ENCODE data around the gene DNAJC9. TPM values are rescaled to one million over a fixed set of nuclear protein-coding genes. Genes with fewer than 3 reads are reported as not detected.
A peak's percentile ranks its signal among the peaks of the same experiment; 100 is the strongest.

Gene DNAJC9
- polyA plus RNA-seq, 1 donor from 2014 or later = 88.0 TPM

- no peaks in the 10 kb centered on the region for H3K9me2 ChIP-seq (ENCODE audit: insufficient read depth, low read length)
- H3K4me3 ChIP-seq (ENCODE audit: low read length) = no peak overlapping the region
- H2AFZ ChIP-seq (ENCODE audit: low read depth, low read length) = no peak overlapping the region
- H3K9ac ChIP-seq (ENCODE audit: low read length) = no peak overlapping the region
- H3K9me3 ChIP-seq (ENCODE audit: low read length) = no peaks in the 10 kb centered on the region
- no peaks in the 10 kb centered on the region for H3K27me3 ChIP-seq (ENCODE audit: insufficient read depth, low read depth, low read length)
- no peaks in the 10 kb centered on the region for H3F3A ChIP-seq (ENCODE audit: insufficient read depth, low read length, poor library complexity, severe bottlenecking)
- no peak overlapping the region for H3K4me2 ChIP-seq (ENCODE audit: low read length)
- H3K79me2 ChIP-seq (replicated peaks; ENCODE audit: insufficient read depth, low read length) = no peaks in the 10 kb centered on the region
- no peaks in the 10 kb centered on the region for H3K36me3 ChIP-seq (ENCODE audit: insufficient read depth, low read length)
- no peaks in the 10 kb centered on the region for H4K20me1 ChIP-seq (ENCODE audit: insufficient read depth)
- H3K27ac ChIP-seq (ENCODE audit: low read length) = no peak overlapping the region
- TF ChIP-seq MXI1 (conservative IDR thresholded peaks at IDR 0.05; ENCODE audit: poor library complexity, severe bottlenecking) (no peak), TAF1 (IDR thresholded peaks at IDR 0.05; ENCODE audit: low read depth) (no peak), EZH2 (IDR thresholded peaks at IDR 0.05; ENCODE audit: borderline replicate concordance, insufficient read depth, low read length, poor library complexity, severe bottlenecking) (no peak), EP300 (conservative IDR thresholded peaks at IDR 0.05; ENCODE audit: poor library complexity, severe bottlenecking) (no peak), SMC3 (conservative IDR thresholded peaks at IDR 0.05; ENCODE audit: poor library complexity) (peak; percentile 57), RAD21 (conservative IDR thresholded peaks at IDR 0.05) (peak; percentile 56), POLR2AphosphoS5 (IDR thresholded peaks at IDR 0.05) (no peak), CTCF (IDR thresholded peaks at IDR 0.05; ENCODE audit: poor library complexity, severe bottlenecking) (peak; percentile 58)
- TF ChIP-seq, protein P1, sequence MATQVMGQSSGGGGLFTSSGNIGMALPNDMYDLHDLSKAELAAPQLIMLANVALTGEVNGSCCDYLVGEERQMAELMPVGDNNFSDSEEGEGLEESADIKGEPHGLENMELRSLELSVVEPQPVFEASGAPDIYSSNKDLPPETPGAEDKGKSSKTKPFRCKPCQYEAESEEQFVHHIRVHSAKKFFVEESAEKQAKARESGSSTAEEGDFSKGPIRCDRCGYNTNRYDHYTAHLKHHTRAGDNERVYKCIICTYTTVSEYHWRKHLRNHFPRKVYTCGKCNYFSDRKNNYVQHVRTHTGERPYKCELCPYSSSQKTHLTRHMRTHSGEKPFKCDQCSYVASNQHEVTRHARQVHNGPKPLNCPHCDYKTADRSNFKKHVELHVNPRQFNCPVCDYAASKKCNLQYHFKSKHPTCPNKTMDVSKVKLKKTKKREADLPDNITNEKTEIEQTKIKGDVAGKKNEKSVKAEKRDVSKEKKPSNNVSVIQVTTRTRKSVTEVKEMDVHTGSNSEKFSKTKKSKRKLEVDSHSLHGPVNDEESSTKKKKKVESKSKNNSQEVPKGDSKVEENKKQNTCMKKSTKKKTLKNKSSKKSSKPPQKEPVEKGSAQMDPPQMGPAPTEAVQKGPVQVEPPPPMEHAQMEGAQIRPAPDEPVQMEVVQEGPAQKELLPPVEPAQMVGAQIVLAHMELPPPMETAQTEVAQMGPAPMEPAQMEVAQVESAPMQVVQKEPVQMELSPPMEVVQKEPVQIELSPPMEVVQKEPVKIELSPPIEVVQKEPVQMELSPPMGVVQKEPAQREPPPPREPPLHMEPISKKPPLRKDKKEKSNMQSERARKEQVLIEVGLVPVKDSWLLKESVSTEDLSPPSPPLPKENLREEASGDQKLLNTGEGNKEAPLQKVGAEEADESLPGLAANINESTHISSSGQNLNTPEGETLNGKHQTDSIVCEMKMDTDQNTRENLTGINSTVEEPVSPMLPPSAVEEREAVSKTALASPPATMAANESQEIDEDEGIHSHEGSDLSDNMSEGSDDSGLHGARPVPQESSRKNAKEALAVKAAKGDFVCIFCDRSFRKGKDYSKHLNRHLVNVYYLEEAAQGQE (IDR thresholded peaks at IDR 0.05; ENCODE audit: borderline replicate concordance) = no peak
Measured at GRCh38 chr10:73263693-73264347, 16.8 kb upstream of the DNAJC9 start.

- Histone ChIP-seq H3K9ac (ENCODE audit: low read length) (no peak overlapping the region), H3K4me3 (ENCODE audit: low read length) (no peak overlapping the region), H2AFZ (ENCODE audit: low read depth, low read length) (no peak overlapping the region), H3K27ac (ENCODE audit: low read length) (no peak overlapping the region), H3K27me3 (ENCODE audit: insufficient read depth, low read depth, low read length) (no peaks in the 10 kb centered on the region), H3F3A (ENCODE audit: insufficient read depth, low read length, poor library complexity, severe bottlenecking) (no peaks in the 10 kb centered on the region), H4K20me1 (ENCODE audit: insufficient read depth) (no peaks in the 10 kb centered on the region), H3K36me3 (ENCODE audit: insufficient read depth, low read length) (no peaks in the 10 kb centered on the region), H3K9me2 (ENCODE audit: insufficient read depth, low read length) (no peaks in the 10 kb centered on the region), H3K79me2 (replicated peaks; ENCODE audit: insufficient read depth, low read length) (no peaks in the 10 kb centered on the region), H3K4me2 (ENCODE audit: low read length) (no peak overlapping the region), H3K9me3 (ENCODE audit: low read length) (no peaks in the 10 kb centered on the region)
- TF ChIP-seq, protein P1 (IDR thresholded peaks at IDR 0.05; ENCODE audit: borderline replicate concordance) = no peak
- TF ChIP-seq MXI1 (conservative IDR thresholded peaks at IDR 0.05; ENCODE audit: poor library complexity, severe bottlenecking) (no peak), SMC3 (conservative IDR thresholded peaks at IDR 0.05; ENCODE audit: poor library complexity) (no peak), EZH2 (IDR thresholded peaks at IDR 0.05; ENCODE audit: borderline replicate concordance, insufficient read depth, low read length, poor library complexity, severe bottlenecking) (no peak), POLR2AphosphoS5 (IDR thresholded peaks at IDR 0.05) (no peak), TAF1 (IDR thresholded peaks at IDR 0.05; ENCODE audit: low read depth) (no peak), EP300 (conservative IDR thresholded peaks at IDR 0.05; ENCODE audit: poor library complexity, severe bottlenecking) (no peak), CTCF (IDR thresholded peaks at IDR 0.05; ENCODE audit: poor library complexity, severe bottlenecking) (no peak), RAD21 (conservative IDR thresholded peaks at IDR 0.05) (no peak)
Measured at GRCh38 chr10:73262880-73263555, 16.0 kb upstream of the DNAJC9 start.

Data from neural cell (in vitro differentiated cells).